Measurements from ENCODE around the gene STK17B. TPM values are rescaled to one million over a fixed set of nuclear protein-coding genes. Genes with fewer than 3 reads are reported as not detected.

Gene STK17B
- total RNA-seq, 1 experiment from 2014 or later, result 17.4 TPM

GRCh38 chr2:196184921-196185320 is 13.5 kb upstream of the STK17B start:
- DNase-seq (ENCODE audit: low spot score), result no peak

- DNase-seq (ENCODE audit: low spot score), result no peak
These were observed 12.3 kb upstream of the STK17B start for GRCh38 chr2:196183528-196184231.

GRCh38 chr2:196183172-196183473 is 11.7 kb upstream of the STK17B start:
- DNase-seq (ENCODE audit: low spot score), result no peak

- DNase-seq (ENCODE audit: low spot score), result peak; percentile 41
These were observed 11.2 kb upstream of the STK17B start for GRCh38 chr2:196182439-196183171.

- no peak for DNase-seq (ENCODE audit: low spot score)
These were observed 10.1 kb upstream of the STK17B start for GRCh38 chr2:196181484-196181883.

GRCh38 chr2:196177124-196177523 is 5.7 kb upstream of the STK17B start:
- DNase-seq (ENCODE audit: low spot score), result no peak

- no peak for DNase-seq (ENCODE audit: low spot score)
These were observed 4.9 kb upstream of the STK17B start for GRCh38 chr2:196176142-196176738.

- DNase-seq (ENCODE audit: low spot score), result no peak
These were observed 3.0 kb upstream of the STK17B start for GRCh38 chr2:196174404-196174803.

GRCh38 chr2:196173505-196173904 is 2.1 kb upstream of the STK17B start:
- no peak for DNase-seq (ENCODE audit: low spot score)

- no peak for DNase-seq (ENCODE audit: low spot score)
These were observed 1.6 kb upstream of the STK17B start for GRCh38 chr2:196172951-196173350.

GRCh38 chr2:196171946-196172345 is 568 bp upstream of the STK17B start:
- DNase-seq (ENCODE audit: low spot score), result no peak

GRCh38 chr2:196170606-196171247 is 651 bp downstream of the STK17B start:
- DNase-seq (ENCODE audit: low spot score), result no peak

- peak; percentile 87 for DNase-seq (ENCODE audit: low spot score)
These were observed 1.2 kb downstream of the STK17B start for GRCh38 chr2:196170213-196170605.

GRCh38 chr2:196169516-196169915 is 1.9 kb downstream of the STK17B start:
- DNase-seq (ENCODE audit: low spot score), result peak; percentile 40

- peak; percentile 53 for DNase-seq (ENCODE audit: low spot score)
These were observed 3.2 kb downstream of the STK17B start for GRCh38 chr2:196168181-196168580.

GRCh38 chr2:196167666-196168065 is 3.7 kb downstream of the STK17B start:
- peak; percentile 44 for DNase-seq (ENCODE audit: low spot score)

- peak; percentile 30 for DNase-seq (ENCODE audit: low spot score)
These were observed 4.5 kb downstream of the STK17B start for GRCh38 chr2:196166876-196167275.

GRCh38 chr2:196165016-196165415 is 6.4 kb downstream of the STK17B start:
- DNase-seq (ENCODE audit: low spot score), result no peak

GRCh38 chr2:196163285-196163684 is 8.1 kb downstream of the STK17B start:
- DNase-seq (ENCODE audit: low spot score), result no peak

GRCh38 chr2:196162586-196163175 is 8.7 kb downstream of the STK17B start:
- DNase-seq (ENCODE audit: low spot score), result no peak

GRCh38 chr2:196160946-196161345 is 10.4 kb downstream of the STK17B start:
- DNase-seq (ENCODE audit: low spot score), result no peak

- DNase-seq (ENCODE audit: low spot score), result peak; percentile 85
These were observed 11.3 kb downstream of the STK17B start for GRCh38 chr2:196160101-196160500.

Data from HT-29 (cell line).